HG02973 (cell line): ENCODE measurements around the gene LENEP.

Source experiments
- ATAC-seq: cut with Tn5 transposase; IDR thresholded peaks from one replicate; pipeline ENCODE4 v1.9.1; 2021; ENCODE audit warnings: moderate library complexity; ENCODE audit not compliant: unreplicated experiment

The LENEP gene

DNA sequence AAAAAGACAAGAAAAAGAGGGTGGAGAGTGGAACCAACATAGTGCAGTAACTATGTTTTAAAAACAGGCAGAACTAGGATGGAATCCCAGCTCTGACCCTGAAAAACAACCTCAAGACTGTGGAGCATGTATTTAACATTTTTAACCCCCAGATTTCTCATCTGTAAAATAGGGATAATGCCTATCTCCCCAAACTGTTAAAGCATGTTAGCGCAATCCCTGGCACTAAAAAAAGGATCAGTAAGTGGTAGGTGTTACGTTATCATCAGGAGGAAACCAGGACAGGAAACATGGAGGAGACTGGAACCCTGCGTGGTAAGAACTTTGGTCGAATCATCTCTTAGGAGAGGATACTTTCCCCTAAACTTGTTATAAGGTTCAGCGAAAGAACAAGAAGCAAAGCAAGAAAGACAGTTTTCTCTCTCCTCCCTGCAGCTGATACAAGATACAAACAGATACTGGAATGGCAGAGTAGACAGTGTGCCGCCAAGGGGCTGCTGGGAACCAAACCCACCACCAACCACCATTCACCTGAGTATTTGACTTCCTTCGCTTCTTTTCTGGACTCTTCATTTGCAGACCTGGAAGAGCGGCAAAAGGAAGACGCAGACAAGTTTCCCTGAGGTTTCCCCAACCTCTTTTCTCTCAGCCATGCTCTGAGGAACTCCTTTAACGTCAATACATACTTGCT, 32.8 kb upstream of the LENEP start:
- ATAC-seq = no peak

GRCh38 chr1:154961207-154962155, 31.9 kb upstream of the LENEP start, which contains the start of gene PYGO2:
PYGO2 (minus strand) TSS chr1:154961782; CDS start chr1:154961576, 206 bp downstream.
- ATAC-seq = peak; percentile 58

DNA sequence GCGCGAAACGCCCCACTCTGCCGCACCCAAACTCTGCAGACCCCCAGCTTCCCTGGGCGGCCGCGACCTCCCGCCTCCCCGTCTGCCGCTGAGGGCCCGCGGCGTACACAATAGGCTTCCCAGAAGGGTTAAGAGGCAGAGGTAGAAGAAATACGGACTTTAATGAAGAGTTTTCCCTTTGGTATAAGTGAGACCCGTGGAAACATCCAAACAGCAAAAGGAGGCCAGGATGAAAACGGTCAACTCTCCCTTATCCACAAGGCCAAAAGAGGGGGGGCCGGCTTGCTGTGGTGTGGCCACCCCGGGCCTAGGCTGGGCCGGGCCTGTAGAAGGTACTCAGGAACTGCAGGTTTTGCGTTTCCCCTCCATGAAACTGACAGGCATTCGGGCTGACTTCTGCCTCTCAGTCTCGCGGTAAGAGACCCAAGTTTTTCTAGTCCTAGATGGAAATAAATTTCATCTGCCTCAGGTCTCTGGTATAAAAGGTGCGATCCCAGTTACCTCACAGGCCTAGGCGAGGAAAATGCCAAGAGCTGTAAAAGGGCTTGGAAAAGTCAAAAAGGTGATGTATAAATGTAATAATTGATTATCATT, 31.1 kb upstream of the LENEP start:
- ATAC-seq = no peak

DNA sequence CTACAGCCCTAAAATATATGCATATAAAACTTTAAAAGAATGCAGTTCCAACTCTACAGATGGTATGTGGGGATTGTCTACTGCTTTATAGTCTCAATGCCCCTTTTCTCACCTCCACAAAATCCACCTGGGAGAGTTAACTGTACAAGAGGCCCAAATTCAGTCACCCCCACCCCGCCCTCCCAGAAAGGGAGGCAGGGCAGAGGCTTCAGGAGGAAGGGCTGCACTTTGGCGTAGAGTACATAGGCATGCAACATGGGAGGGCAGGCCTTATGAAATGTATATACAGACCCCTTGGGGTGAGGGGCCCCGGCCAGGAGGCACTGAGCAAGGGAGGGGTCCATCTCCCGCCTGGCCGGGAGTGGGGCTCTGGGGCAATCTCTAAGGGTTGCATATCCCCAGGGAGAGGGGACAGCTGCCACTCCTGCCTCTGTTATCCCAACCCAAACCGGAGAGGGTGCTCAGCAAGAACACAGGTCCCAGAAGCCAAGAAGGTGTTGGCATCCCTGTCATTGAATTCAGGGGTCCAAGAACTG, 30.5 kb upstream of the LENEP start:
- no peak for ATAC-seq

DNA sequence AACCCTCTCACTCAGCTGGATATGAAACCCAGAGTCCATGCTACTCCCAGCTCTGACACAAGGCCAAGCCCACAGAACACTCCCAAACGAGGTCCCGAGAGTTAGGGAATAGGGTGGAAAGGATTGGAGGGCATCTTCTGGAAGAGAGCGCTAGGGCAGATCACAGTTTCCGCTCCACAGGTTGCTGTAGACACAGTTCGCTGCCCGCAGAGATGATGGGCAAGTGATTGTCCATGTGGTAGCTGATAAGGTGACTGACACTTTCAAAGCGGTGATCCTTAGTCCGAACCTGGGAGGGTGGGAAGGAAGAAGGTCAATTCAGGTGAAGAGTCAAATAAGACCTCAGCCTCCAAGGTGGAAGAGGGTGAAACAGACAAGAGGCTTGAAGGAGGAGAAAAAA, 29.7 kb upstream of the LENEP start:
- ATAC-seq = no peak

DNA sequence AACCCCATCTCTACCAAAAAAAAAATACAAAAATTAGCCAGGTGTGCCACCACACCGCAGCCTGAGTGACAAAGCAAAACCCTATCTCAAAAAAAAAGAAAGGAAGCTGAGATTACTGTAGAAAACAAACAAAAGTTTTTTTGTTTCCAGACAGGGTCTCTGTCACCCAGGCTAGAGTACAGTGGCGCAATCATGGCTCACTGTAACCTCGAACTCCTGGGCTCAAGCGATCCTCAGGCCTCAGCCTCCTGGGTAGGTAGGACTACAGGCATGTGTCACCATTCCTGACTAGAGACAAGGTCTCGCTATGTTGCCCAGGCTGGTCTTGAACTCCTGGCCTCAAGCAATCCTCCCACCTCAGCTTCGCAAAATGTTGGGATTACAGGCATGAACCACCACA, 29.0 kb upstream of the LENEP start:
- ATAC-seq = no peak

GRCh38 chr1:154966111-154966510, 27.3 kb upstream of the LENEP start:
- no peak for ATAC-seq

- ATAC-seq = no peak
Observed at GRCh38 chr1:154967331-154967950, 25.9 kb upstream of the LENEP start.

- no peak for ATAC-seq
Observed at GRCh38 chr1:154968731-154969130, 24.7 kb upstream of the LENEP start.

DNA sequence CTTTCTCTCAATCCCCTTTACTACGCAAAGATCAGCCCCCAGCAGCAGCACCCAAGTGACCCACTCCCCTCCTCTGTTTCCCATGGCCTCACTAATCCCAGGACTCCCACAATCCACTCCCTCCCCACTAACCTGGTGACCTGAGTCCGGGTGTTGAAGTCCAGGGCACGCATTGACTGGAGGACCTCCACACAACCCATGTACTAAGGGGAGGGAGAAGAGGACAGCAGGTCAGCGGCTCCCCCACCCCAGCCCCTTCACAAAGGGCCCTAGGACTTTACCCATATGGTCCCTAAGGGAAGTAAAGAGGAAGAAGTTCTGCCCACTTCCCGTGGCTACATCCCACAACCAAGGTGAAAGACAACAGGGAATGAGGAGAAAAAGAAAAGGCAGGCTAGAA, 24.1 kb upstream of the LENEP start:
- no peak for ATAC-seq

GRCh38 chr1:154969860-154970452, 23.4 kb upstream of the LENEP start:
- no peak for ATAC-seq

GRCh38 chr1:154970631-154971340, 22.6 kb upstream of the LENEP start, which contains the start of gene SHC1:
SHC1 (minus strand) TSS chr1:154970747; CDS start chr1:154970526, 221 bp downstream.
- no peak for ATAC-seq

DNA sequence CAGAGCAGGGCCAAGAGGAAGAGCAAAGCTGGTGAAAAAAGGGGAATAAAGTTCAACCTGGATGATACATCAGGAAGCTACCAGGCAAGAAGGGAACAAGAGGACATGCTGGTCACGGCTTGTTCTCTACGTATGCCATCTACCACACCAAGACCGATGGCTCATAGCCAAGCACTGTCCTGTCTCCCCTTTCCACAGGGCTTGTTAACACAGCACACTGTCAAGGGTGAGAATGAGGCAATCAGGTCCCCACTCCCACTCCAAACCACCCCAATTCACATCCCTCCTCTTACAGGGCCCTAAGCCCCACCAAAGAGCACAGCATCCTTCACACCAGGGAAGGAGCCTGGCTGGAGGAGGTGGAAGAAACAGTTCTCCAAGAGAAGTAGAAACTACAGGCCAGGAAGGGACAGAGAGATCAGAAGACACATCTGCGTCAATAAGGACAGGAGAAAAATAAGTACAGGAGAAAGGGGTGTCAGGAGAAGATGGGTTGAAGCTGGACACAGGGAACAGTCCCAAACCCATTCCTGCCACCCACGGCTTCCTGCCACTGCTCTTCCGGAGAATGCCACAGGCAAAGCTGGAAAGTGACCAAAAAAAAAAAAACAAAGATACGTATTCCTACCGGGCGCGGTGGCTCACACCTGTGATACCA, 21.9 kb upstream of the LENEP start:
- ATAC-seq = no peak

GRCh38 chr1:154972213-154972516, 21.2 kb upstream of the LENEP start:
- ATAC-seq = no peak

DNA sequence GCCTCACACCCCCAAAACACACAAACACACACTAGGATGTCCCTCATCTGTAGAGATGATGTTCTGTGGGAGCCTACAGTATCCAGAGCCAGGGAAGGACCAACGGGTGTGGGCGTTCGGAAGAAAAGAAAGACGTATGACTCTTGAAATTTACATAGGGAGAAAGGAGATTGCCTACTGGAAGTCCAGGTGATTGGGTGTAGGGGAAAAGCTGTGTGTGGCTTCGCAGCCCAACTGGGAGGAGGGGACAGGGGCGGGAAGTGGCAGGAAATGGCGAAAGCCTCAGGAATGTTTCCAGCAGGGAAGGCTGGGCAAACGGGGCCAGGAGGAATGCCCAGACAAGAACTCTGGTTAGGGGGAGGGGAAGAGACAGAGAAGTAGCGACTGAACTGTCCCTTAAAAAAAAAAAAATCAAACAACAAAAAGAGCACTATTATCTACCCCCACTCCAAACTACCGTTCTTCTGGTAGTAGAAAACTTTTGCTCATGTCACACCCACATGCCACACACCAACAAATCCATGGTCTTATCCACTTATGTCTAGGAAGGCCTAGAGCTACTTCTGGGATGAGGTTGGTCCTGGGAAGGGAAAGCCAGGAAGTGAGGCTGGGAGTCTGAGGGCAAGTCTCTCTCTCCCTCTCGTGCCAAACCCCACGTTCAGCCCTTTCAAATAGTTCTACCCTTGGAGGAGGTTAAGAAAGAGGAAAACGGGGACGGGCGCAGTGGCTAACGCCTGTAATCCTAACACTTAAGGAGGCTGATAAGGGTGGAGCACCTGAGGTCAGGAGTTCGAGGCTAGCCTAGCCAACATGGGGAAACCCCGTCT, 20.7 kb upstream of the LENEP start:
- no peak for ATAC-seq

GRCh38 chr1:154973344-154974101, 19.9 kb upstream of the LENEP start:
- no peak for ATAC-seq

DNA sequence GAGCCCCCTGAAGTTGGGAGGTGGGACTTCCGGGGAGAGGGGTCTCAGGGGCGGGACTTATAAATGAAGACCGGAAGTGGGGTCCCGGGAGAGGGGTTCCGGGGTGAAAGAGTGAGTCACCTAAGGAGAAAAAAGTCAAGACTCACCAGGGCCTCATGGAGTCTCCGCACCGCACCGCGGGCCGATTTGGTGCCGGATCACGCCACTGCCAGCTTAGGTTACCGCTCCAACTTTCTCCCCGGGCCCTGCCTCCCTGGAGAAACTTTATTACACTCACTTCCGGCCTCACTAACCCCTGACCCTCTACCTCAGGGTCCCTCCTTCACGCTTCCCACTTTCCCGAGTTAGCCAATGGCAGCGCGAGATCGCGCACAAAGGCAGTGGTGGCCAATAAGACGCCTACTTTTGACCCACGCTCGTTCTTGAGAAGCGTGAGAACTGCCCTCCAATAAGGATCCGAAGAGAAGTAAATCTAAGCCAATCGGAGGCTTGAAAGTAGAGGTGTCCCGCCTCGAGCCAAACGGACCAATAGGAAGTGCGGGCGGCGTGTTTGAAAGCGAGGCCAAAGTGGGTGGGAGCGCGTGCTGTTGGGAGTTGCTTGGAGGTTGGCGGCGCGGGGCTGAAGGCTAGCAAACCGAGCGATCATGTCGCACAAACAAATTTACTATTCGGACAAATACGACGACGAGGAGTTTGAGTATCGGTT, 19.1 kb upstream of the LENEP start, which contains the start of gene CKS1B:
TSS of gene CKS1B (plus strand) at position 580 of the 706 bp plus-strand sequence. CDS start at position 645, 65 bp downstream.
- peak; percentile 68 for ATAC-seq
